HG02870 (cell line): ENCODE results near the gene NCOR1.
"Not testable (repeated sequence)": the region's sequence is repeated elsewhere in the genome, so short reads cannot be mapped to it uniquely, and the experiment has no call there.

Experiments used
- ATAC-seq: cut with Tn5 transposase; IDR thresholded peaks from one replicate; pipeline ENCODE4 v1.9.1; 2021; ENCODE audit warnings: mild to moderate bottlenecking, moderate library complexity; ENCODE audit not compliant: unreplicated experiment

The NCOR1 gene

DNA sequence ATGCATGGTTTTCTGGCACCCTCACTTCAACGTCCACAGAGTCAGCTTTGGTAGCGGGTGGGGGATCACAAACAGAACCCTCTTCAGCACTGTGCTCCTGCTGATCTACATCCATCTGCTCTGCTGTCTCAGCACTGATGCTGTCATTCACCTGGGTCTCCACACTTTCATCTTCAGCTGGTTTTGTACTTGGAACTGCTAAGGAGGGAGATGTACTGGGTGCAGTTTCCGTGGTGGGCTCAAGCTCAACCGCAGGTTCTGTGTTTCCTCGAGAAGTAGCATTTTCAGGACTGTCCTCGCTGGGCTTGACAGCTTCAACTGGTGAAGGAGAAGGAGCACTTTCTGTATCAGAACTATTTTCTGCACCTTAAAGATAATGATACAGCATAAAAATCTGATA lies 113.9 kb downstream of the NCOR1 start:
- no peak for ATAC-seq

DNA sequence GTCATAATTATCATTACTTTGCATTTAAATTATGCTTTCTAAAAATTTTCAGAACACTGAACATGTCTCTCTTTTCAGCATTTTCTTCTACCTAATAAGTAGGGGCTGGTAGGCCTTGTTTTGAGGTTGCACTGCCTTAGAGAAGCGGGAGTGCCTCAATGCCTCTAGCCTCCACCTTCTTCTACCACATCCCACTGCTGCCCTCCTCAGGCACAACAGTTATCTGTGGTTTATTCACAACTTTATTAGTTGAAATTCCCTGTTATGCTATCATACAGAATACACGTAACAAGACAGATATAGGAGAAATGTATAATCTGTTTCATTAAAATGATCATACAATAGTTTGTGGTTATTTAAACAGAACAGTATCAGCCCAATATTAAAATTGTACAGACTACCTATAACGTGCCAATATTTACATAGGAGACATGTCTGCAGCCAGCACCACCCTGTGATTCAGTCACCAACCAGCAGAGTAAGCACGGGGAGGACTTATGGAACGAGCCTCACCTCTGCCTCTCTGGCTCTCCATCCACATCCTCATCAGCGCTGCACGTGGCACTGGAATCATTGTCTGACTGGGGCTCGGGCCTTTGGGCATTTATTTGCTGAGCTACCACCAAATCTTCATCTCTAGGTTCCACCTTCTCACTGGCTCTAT lies 114.5 kb downstream of the NCOR1 start:
- no peak for ATAC-seq

DNA sequence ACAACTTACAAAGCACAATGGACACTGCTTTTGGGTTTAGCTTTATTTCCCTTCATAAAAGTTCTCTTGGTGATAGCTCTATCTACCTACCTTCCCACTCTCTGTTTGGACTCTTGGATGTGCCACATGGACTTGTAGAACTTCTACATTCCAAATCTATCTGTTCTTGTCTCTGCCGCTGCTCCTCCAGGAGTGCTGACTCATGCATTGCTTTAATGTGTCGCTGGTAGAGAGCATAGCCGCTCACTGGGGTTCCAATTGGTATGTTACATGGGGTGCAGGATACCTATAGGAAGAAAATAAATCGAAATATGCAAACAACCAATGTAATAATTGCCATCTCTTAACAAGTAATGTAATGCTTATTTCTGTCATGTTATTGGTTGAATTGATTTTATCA lies 123.6 kb downstream of the NCOR1 start:
- ATAC-seq: no peak

DNA sequence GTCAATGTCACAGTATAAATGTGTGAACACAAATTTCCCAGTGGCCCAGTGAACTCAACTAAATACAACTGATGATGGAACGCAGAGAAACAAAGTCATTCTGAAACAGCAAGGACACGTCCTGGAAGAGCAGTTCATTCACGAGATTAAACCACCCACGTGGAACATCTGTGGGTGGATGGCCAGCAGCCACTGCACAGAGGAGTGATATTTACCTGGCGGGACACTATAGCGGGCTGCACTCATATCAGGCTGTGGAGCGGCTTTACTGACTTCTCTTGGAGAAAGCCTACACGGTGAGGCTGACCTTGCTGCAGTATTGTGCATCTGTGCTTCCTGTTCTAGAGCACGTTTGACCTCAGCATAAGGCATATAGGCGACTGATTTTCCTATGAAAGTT lies 128.4 kb downstream of the NCOR1 start:
- no peak for ATAC-seq

DNA sequence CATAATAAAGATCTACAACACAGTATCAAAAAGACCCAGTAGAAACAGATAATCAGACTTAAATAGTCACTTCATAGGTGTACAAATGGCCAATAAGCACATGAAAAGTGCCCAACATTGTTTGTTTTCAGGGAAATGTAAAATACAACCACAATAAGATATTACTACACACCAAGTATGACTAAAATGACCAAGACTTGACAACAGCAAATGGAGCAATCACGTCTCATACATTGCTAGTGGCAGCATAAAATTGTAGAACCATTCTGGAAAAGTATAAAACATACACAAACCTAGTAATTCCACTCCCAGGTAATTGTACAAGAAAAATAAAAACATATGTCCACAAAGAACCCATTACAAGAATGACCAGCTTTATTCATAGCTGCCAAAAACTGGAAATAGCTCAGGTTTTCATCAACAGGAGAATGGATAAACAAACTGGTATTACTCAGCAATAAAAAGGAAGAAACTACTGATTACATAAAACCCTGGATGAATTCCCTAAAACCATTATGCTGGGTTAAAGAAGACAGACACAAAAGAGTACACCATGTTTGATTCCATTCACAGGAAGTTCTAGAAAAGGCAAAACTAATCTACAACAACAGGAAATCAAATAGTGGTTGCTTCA lies 130.2 kb downstream of the NCOR1 start:
- no peak for ATAC-seq

DNA sequence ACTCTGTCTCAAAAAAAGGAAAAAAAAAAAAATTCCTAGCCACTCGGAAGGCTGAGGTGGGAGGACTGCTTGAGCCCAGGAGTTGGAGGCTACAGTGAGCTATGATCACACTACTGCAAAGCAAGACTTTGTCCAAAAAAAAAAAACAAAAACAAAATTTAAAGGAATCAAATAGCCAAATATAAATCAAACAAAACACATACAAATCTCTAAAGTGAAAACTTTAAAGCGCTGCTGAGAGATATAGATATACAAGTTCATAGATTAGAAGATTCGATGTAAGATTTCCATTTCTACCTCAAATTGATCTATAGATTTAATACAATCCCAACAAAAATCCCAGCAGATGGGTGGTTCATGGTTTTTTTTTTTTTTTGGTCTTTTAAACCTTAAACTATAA lies 132.1 kb downstream of the NCOR1 start:
- no peak for ATAC-seq

DNA sequence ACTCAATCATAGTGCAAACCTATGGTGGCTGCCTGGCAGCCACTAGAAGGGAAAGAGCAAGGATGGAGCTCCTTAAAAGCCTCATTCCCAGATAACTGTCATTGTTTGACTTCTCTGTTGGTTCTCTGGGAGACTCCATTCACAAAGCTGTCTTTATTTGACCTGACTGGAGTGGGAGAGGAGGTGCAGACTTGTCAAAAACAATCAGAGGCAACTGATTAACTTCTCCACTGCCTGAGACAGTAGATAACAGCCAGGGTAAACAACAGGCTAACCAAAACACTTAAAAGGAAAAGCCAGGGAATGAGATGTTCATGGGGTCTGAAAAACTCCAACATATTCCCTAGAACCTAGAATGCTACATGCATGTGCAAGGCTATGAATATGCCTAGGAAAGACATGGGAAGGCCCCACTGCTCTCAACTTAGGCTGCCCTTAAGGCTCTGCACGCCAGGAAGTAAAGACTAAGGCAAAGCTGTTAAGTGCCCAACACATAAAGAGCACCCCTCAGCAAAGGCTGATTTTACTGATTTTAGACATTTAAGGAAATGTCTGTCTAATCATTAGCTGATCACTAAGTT lies 133.7 kb downstream of the NCOR1 start:
- ATAC-seq: no peak

DNA sequence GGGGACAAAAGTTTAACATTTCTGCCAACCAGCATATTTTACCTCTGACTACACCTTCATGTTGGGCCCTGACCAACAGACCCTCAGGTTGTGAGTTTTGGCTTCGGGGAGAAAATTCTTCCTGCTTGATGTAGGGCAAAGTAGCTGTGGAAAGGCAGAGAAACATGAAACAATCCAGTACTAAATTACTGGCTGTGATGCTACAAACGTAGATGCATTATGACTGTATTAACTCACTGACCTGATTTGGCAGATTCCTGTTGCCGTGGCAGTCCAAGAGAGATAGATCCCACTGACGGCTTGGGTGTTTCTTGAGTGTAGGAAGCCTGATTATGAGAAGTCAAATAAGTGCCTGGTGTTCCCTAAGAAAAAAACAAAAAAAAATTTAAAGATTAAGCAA lies 135.0 kb downstream of the NCOR1 start:
- no peak for ATAC-seq

DNA sequence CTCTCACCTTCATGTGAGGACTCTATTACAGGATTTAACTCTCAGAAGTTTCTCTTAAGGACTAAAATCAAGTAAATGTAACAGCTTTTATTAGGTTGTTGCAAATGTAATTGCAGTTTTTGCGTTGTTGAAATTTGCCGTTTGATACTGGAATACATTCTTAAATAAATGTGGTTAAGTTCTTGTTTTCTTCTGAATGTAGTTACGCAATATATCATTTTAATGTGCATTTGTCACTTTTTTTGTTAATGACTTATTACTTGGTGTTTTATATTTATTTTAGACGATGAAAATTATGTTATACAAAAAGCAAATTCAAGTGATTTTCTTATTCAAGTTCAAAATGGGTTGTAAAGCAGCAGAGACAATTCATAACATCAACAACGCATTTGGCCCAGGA lies 139.4 kb downstream of the NCOR1 start:
- no peak for ATAC-seq

DNA sequence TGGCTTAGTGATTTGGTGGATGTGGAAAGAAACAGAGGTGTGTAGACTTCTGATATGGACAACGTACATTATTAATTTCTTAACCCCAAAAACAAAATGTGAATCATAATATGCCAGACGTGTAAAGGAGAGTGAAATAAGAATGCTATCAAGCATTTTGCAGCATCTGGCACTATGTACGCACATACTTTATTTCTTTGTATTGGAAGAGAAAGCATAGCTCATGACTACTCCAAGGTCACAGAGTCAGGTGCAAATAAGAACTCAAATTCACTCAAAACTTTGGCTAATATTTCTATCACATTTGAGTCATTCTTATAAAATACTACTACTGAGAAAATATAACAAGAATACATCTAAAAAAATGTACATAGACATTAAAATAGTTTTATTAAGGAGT lies 140.9 kb downstream of the NCOR1 start:
- no peak for ATAC-seq

DNA sequence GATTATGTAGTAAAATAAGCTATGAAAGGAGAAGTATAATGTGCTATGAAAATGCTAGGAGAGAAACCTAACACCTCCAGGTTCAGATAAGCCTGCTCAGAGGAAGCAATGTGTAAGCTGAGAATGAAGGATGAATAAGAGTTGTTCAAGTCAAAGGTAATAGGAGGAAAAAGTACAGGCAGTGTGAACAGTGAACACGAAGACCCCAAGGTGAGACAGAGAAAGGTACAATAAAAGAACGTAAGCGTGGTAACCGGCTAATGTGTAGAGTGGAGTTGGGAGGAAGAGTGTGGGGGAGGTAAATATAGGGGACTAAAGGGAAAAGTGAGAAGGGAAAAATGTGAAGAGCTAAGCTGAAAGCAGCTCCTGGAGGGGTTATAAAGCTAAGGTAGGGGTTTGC lies 141.5 kb downstream of the NCOR1 start:
- ATAC-seq: no peak

DNA sequence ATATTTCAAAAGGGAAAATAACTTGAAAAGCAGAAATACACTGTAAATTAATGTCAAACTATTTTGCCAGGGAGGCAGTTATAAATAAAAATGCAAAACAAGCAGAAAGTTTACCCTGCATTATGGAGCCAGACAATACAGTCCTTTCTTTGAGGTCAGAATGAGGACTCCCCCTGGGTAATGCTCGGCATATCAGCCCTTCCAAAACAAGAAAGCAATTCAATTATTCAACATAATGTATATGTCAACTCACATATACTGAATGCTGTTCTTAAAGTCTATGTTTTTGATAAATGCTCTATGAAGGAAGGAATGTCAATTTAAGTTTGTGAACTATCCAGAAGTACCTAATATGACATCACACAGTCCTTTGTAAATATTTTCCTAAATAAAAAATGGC lies 143.3 kb downstream of the NCOR1 start:
- ATAC-seq: no peak

DNA sequence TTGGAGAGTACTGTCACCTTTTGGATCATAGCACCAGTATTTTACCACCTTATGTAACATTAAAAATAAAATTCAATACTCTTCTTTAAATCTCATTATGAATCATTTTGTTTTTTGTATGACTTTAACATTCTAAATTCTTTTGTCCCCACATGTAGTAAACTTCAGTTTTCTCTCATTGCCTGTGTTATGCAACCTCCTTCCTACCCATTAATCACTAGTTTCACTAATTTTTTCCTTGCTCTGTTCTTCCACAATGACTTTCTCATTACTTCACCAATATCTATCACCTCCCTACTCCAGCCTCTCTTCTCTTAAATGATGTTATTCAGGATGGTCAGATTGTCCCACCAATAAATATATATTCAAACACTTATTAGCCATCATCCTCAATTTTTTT lies 147.0 kb downstream of the NCOR1 start:
- no peak for ATAC-seq

DNA sequence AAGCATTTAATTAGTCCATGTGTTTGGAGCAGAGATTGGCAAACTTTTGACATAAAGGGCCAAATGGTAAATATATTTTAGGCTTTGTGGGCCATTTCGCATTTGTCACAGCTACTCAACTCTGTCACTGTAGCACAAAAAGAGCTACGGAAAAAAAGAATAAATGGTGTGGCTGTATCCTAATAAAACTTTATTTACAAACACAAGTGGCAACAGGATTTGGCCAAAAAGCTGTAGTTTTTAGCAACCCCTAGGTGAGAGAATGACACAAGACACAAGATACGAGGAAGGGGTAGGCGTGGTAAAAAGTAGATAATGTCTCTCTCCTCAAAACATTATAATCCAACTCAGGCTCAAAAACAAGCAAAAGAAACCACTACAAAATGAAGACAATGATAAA lies 149.2 kb downstream of the NCOR1 start:
- ATAC-seq: no peak

DNA sequence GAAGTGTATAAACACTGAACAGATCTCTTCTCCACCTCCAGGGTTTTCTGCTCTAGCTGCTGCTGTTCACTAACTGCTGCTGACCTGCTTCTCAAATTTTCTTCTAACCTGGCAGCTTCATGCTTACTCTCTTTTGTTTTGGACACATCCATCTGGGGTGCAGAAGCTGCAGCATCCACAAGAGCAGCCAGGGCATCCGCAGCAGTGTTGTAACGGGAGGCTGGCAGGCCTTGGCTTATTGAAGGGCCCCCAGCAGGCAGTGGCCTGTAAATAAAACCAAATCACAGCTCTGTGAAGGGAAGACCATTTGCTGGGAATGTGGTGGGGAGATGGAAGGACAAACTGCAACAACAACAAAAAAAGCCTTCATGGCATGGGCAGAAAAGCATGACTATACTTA lies 153.7 kb downstream of the NCOR1 start:
- ATAC-seq: no peak

DNA sequence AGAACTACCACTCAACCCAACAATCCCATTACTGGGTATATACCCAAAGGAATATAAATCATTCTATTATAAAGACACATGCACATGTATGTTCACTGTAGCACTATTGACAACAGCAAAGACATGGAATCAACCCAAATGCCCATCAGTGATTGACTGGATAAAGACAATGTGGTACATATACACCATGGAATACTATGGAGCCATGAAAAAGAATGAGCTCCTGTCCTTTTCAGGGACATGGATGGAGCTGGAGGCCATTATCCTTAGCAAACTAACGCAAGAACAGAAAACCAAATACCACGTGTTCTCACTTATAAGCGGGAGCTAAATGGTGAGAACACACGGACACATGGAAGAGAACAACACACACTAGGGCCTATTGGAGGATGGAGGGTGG lies 160.2 kb downstream of the NCOR1 start:
- not testable (repeated sequence) for ATAC-seq

DNA sequence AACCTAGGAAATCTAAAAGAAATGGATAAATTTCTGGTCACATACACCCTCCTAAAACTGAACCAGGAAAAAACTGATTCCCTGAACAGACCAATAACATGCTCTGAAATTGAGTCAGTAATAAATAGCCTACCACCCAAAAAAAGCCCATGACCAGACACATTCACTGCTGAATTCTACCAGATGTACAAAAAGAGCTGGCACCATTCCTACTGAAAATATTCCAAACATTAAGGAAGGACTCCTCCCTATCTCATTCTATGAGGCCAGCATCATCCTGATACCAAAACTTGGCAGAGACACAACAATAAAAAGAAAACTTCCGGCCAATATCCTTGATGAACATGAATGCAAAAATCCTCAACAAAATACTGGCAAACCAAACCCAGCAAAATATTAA lies 162.8 kb downstream of the NCOR1 start:
- ATAC-seq: no peak

DNA sequence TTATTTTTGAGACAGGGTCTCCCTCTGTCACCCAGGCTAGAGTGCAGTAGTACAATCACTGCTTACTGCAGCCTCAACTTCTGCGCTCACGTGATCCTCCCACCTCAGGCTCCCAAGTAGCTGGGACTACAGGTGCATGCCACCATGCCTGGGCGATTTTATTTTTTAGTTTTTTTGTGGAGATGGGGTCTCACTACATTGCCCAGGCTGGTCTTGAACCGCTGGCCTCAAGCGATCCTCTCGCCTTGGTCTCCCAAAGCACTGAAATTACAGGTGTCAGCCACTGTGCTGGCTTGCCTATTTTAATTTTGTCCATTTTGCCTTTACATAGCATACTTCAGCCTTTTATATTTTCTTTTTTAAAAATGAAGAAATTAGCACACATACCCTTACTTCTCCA lies 164.5 kb downstream of the NCOR1 start:
- ATAC-seq: no peak

DNA sequence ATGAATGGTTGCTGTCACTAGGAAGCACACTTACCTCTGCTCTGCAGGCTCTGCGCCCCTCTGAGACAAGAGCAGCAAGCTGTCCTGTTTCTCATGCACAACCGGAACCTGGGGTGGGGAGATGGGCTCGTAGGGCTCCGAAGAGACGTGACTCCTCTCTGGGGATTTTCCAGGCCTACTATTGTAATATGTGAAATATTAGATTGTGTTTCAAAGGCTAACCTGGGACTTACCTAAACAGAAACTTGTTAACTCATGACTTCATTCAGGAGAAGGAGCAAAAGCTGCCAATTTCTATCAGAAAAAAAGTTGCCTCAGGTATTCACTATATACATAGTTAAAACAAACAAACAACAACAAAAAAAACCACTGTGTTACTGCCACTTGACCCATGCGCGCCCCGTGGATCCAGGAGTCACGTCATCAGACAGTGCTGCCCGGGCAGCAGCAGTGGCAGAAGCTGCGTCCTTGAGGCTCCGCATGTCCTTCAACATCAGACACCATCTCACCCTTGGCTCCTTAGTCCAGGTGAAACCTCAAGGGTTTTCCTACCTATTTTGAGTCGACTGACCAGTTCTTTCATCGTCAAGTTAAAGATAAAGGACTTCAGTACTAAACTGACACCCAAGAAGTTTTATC lies 166.4 kb downstream of the NCOR1 start:
- no peak for ATAC-seq

DNA sequence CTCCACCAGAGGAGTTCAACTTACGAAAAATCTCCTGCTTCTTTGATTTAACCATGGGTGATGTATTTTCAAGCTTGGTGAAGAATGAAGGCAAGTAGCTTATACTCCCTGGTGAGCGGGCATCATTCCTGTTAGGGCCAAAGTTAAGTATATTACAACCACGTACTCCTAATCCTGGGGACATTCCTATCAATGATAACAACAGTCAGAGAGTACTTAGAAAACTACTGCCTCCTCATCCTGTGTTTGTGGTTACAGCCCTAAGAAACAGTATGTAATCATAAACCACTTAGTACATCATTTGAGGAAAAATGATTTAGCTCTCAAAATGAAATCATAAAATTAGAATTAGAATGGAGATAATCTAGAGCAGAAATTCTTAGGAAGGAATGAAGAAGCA lies 168.4 kb downstream of the NCOR1 start:
- ATAC-seq: no peak

DNA sequence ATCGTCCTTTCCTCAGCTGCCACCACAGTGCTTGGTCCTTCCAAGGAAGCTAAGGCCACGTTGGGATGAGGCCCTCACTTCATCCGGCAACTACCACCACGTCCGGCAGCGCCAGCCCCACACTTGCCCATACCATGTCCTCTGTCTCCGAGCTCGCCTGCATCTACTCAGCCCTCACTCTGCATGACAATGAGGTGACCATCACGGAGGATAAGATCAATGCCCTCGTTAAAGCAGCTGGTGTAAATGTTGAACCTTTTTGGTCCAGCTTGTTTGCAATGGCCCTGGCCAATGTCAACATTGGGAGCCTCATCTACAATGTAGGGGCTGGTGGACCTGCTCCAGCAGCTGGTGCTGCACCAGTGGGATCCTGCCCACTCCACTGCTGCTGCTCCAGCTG lies 170.8 kb downstream of the NCOR1 start:
- no peak for ATAC-seq

DNA sequence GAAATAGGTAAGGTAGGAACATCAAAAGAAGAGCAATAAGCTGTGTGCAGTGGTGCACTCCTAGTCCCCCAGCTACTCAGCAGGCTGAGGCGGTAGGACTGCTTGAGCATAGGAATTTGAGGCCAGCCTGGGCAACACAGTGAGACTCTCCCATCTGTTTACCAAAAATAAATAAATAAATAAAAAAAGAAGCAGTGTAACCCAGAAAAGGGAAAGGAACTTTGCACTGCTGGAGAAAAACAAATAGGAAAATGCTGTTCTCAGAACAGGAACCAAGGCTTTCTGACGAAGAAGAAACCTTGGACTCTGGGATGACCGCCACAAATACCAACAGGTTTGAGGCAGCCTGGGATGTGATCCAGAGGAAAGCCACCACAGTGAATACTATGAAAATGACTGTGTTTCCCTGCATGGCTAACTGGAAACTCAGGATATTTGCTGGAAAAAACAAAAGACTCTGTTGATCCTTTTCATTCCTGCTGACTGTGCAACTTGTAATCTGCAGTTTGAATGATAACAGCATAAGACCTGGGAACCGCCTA lies 174.6 kb downstream of the NCOR1 start:
- no peak for ATAC-seq
